Peyer's patch (tissue), 4 donors: ENCODE data around the gene SLC22A3.

Source experiments
- POLR2A ChIP-seq, 2 donors: fragments of 450-650 bp; IDR thresholded peaks; one replicate each; pipeline ENCODE4 v1.5.1; 2017; ENCODE audit warnings: antibody characterized with exemption in 2 of 2, mild to moderate bottlenecking in 2 of 2, moderate library complexity in 2 of 2
- TF ChIP-seq, protein P1 (sequence below), 6 experiments: fragments of 450-650 bp in 4 of 6; fragments of 200-600 bp in 2 of 6; sonication (generic) in 1 of 6; IDR thresholded peaks; one replicate each; pipeline ENCODE4 v1.5.1; 2017 to 2019; ENCODE audit warnings: antibody characterized with exemption in 6 of 6, mild to moderate bottlenecking in 3 of 6, moderate library complexity in 1 of 6

DNA sequence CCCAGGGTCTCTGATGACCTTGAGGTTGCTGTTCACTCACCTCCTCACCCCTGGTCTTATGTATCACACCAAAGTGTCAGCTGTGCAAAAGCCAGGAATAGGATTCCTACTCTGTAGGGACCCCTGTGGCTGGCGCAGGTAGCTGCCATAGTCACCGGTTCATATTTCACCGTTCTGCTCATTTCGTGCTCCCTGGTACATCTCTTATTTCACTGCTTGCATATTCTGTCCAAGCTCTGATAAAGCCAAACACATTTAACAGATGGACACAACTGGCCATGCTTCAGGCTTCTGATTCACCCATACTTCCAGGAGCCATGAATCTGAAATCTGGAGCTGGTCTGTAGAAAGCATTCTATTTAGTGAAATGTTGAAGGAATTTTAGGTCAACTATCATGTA lies 20.5 kb downstream of the SLC22A3 start:
- TF ChIP-seq, protein P1, sequence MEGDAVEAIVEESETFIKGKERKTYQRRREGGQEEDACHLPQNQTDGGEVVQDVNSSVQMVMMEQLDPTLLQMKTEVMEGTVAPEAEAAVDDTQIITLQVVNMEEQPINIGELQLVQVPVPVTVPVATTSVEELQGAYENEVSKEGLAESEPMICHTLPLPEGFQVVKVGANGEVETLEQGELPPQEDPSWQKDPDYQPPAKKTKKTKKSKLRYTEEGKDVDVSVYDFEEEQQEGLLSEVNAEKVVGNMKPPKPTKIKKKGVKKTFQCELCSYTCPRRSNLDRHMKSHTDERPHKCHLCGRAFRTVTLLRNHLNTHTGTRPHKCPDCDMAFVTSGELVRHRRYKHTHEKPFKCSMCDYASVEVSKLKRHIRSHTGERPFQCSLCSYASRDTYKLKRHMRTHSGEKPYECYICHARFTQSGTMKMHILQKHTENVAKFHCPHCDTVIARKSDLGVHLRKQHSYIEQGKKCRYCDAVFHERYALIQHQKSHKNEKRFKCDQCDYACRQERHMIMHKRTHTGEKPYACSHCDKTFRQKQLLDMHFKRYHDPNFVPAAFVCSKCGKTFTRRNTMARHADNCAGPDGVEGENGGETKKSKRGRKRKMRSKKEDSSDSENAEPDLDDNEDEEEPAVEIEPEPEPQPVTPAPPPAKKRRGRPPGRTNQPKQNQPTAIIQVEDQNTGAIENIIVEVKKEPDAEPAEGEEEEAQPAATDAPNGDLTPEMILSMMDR (IDR thresholded peaks at IDR 0.05): no peak
- TF ChIP-seq POLR2A (IDR thresholded peaks at IDR 0.05): no peak
